HG02759 (cell line): Measurements from ENCODE around the gene DOCK2.

ENCODE experiments used
- ATAC-seq: cut with Tn5 transposase; IDR thresholded peaks from one replicate; pipeline ENCODE4 v1.9.1; 2021; ENCODE audit warnings: mild to moderate bottlenecking, moderate library complexity; ENCODE audit not compliant: unreplicated experiment

The DOCK2 gene

DNA sequence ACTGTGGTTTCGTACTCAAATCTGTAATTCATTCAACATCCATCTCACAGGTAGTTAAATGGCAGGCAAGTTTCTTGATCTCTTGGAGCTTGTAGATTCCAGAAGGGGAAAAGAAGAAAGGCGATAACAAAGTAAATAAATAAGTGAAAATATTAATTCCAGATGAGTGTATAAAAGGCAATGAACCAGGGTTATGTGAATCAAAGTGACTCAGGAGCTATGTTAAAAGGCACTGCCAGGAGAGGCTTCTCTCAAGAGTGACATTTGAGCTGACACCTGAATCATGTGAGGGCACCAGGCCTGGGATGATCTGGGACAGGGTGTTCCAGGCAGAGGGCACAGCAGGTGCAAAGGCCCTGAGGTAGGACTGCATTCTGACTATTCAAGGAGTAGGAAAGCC is 45.0 kb downstream of the DOCK2 start:
- ATAC-seq, result no peak

DNA sequence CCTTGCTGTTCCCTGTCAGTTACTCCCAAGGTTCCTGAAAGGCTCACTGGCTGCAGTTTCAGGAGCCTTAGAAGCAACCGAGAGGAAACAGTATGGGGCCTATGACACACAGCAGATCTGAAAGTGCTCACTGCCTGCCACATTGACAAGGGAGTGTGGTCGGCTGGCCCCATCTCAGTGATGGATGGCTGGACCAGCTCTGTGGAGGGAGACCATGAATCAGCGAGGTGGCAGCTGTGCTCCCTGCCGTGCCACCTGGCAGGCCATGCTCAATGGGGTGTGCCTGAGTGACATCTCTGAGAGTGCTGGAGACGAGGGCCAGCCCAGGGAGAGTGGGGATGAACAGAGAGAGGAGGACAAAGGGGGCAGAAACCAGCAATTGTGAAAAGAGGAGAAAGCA is 49.1 kb downstream of the DOCK2 start:
- ATAC-seq, result peak; percentile 96

DNA sequence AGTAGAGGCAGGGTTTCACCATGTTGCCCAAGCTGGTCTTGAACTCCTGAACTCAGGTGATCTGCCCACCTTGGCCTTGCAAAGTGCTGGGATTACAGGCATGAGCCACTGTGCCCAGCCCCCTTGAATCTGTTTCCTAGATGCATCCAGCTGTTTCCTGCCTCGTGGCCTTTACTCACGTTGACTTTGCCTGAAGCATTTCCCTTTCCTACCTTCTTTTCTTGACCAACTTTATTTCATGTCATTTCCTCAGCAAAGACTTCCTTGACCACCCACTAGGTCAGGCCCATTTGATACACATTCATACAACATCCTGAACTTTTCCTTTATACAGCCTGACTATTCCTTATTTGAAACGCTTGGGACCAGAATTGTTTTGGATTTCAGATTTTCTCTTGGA is 51.0 kb downstream of the DOCK2 start:
- ATAC-seq, result no peak

DNA sequence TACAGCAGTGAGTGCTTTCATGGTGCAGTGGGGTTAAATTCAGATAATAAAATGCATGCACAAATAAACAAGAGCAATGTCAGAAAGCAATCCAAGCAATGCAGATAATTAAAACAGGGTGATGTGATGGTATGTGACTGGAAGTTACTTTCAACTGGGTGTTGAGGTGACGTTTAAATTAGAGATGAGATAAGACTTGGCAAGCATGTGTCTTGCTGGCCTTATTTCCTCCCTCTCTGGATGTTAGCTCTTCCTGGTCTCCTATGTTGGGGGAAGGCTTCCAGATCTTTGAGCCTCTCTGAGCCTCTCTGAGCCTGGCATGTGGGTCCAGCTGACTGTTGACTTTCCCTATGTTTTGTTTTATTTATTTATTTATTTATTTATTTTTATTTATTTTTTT is 54.4 kb downstream of the DOCK2 start:
- no peak for ATAC-seq

DNA sequence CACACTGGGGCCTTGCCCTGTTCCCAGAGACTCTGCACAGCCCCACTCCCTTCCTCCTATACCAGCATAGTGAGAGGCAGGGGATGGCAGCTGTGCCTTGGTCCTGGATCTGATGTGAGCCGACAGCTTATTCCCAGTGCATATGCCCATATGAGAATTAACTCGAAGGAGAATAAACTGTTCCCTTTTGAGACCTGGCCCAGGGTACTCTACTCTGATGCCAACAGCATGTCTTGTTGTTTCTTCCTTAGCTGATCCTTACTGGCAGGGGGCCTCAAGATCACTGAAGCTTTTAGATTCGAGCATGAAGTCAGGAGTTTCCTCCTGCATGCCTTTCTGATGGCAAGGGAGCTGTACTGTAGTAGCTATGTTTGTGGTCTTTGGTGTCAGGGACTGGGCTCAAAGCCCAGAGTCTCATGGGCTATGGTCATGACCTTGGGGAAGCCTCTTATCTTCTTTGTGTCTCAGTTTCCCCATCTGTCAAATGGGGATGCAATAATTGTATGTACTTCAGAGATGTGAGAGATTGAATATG is 57.1 kb downstream of the DOCK2 start:
- no peak for ATAC-seq

DNA sequence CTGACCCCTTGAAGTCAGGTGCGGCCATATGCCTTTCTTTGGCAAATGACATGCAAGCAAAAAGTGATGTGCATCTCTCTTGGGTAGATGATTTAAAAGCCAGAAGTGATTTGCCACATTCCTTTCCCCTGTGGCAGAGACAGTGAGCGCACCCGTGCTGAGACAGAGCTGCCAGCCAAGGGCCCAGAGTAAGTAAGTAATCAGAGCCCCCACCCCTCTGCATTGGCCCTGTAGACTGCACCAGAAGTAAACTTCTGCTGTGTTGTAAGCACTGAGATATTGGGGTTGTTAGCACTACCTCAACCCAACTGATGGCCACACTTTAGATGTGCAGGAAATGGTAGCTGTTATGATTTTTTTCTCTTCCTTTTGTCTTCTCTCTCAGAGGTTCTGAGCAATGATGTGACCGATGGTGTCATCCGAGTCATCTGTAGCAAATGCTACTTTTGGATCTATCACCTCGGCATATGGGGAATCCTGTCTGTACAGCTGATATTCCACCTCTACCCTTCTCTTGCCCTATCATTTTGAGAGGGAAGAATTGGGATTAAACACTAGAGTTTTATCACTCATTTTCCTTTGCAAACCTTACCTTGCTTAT is 58.0 kb downstream of the DOCK2 start:
- ATAC-seq, result no peak

DNA sequence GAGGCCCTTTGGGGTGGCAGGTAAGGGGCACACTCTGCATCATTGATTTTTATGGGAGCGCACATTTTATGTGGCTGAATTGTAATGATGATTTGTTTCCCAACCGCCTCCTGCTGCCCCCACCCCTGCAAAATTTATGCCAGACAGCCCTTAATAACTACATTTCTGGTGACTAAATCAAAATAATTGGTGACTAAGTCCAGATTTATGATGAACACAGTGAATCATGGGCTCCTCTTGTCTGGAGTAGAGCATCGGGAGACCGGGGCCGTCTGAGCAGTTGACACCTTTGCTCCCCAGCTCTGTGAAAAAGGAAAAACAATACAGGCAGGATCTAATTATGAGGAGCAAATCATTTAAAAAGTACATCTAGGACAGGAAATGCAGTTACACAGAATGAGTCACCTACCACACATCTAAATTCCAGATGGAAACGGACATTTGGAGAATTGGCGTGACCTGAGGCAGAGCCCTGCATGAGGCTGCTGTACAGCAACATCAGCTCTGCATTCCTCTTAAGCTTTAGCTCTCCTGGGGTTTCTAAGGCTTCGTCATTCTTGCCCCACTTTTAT is 58.9 kb downstream of the DOCK2 start:
- no peak for ATAC-seq

DNA sequence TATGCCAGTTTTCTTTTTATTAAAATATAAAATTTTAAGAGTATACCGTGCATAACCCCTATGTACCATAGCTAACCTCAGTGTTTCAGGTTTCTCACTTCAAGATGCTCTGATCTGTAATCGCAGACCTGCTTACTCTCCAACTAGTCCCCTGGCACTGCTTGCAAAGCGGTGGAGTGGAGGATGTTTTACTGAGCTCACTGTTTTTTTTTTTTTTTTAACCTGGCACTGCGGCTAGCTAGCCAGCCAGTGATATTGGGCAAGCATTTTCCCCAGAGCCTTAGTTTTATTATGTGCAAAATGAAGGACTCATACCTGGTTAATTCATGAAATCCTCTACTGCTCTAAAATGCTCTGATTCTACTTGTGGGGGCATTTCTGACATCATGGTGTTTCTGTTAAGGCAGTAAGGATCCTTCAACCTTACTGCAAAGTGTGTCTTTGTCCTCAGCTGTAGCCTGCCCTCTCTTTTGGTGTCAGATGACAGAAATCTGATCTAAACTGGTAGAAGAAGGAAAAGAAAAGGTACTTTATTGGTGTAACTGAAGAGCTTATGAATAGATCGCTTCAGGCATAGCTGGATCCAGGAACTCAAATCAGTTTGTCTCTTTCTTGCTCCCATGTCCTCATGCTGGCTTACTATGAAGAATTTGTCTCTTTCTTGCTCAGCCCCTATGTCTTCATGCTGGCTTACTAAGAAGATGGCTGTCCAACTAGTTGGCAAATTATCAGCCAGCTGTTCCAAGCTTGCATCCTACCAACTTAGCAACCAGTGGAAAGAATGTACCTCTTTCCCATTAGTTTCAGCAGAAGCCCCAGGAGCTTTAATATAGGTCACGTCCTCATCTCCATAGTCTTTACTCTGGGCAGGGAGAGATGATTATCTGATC is 59.8 kb downstream of the DOCK2 start:
- ATAC-seq, result no peak

DNA sequence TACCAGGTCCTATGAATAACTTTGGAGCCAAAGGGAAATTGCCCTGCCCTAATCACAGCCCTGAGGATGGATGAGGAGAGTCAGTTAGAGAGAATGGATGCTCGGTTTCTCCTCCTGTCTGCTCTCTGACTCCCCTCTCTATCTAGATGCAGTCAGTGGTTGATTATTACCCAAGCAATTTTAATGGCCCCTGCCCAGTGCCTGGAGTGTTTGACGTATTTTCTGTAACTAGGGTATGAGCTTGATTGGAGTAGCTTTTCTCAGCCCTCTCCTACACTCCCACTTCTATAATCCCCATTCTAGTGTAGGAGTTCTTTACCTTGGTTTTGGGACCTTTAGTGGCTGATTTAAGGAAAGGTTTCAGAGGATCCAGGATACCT is 60.4 kb downstream of the DOCK2 start:
- ATAC-seq, result no peak

DNA sequence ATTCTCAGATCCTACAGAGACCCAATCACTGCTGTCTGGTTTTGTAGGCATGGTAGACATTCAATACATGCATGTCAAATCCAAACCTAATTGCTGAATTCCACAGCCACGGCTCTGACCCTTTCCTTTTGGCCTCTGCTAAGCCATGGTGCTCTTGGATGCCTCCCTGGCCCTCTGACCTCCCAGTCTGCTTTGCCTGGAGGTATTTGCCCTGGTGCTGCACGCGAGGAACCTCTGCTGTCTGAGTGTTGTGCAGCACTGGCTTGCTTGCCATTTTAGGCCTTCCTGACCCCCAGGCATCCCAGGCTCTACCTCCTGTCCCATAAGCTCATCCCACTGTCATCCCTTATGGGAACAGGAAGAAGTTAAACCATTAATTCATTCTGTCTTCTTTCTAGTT is 60.9 kb downstream of the DOCK2 start:
- no peak for ATAC-seq

DNA sequence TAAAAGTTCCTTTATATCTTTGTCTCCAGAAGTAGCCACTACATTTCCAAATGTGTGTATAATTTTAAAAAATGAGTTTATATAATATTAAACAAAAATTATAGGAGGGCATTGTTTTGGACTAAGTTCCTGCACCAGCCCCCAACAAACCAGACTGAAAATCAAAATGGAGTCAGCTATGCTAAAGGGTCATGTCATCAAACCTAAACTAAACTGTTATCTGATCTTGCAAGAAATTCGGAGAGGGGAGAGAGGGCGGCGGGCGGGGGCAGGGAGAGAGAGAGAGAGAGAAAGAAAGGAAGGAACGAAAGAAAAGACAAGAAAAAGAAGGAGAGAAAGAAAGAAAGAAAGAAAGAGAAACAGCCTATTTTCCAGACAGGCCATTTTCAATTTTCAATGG is 63.5 kb downstream of the DOCK2 start:
- no peak for ATAC-seq

DNA sequence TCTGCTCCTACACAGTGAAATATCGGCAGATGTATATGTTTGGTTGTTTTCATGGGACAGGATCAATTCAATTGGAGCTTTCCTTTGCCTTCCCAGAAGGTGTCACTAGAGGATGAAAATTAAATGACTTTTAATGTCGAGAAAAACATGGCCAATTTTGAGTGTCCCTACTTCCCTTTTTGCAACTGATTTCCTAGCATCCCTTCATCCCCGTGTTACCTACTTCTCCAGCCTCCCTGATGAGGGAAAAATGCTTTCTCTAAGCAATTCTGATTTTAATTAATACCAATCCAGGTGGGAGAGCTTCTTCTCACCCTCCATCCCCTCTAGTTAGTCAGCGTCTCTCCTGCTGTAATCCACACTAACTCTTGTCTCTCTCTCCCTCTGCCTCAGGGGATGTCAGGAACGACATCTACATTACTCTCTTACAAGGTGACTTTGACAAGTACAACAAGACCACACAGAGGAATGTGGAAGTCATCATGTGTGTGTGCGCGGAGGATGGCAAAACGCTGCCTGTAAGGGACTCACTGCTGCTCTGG is 64.9 kb downstream of the DOCK2 start:
- no peak for ATAC-seq

DNA sequence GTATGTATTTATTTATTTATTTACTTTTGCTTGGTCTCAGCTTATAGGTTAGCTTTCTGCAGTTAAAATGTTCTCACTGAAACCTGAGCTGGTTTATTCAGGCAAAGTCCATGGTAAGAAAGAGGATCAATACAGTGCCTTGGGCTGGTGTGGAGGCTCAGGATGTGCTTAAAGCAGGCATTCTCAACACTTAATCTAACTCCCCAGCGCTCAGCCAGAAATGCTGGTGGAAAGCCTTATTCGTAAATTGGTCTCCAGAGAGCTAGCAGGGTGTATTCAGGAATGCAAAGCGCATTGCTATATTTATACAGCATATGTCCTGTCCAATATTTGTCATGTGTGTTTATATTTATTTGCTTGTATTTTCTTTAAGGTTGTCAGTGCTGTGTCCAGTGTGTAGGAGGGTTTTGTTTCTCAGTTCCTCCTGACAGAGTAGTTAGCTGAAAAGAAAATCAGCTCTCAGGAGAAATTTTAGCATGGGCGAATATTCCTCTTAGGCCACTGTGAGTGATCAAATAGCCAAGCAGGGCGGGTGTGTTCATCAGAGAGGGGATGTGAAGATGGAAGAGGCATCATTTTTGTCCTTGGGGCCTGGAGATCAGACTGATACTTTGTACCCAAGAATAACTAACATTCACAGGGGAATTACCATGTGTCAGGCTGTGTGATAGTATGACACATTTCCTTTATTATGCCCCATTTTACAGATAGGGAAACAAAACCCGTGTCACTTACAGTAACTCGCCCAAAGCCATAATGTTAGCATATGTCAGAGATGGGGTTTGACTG is 65.8 kb downstream of the DOCK2 start:
- peak; percentile 78 for ATAC-seq

DNA sequence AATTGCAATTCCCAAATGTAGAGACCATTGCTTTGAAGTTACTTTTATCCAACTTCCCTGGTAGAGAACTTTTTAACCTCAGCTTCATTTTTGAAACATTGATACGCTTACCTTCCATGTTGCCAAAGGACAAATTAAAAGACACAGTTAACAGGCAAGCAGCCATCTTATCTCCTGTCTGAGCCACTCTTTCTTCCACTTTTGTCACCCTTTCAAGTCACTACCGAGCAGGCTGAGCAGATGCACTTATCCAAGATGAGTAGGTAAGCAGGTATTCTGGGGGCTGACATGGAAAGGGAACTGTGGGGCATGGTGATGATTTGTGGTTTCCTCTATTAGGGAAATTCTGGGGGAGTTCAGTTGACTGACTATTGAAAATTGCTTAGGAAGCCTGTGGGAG is 66.7 kb downstream of the DOCK2 start:
- ATAC-seq, result no peak

DNA sequence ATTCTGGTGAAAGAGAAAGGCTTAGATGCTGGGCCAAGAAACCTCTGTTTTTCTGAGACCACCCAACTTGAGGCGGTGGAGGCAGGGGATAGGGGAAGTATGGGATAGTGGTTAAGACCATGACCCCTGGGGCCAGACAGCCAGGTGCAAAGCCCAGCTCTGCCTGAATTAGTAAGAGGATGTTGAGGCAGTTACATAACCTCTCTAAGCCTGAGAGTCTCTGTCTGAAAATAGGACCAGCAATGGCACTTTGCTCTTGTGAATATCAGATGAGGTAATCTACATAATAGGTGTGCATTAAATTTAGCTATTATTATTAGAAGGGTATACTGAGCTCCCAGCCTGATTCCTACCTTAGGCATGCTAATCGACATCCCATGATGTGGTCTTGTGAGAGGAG is 68.2 kb downstream of the DOCK2 start:
- peak; percentile 19 for ATAC-seq

DNA sequence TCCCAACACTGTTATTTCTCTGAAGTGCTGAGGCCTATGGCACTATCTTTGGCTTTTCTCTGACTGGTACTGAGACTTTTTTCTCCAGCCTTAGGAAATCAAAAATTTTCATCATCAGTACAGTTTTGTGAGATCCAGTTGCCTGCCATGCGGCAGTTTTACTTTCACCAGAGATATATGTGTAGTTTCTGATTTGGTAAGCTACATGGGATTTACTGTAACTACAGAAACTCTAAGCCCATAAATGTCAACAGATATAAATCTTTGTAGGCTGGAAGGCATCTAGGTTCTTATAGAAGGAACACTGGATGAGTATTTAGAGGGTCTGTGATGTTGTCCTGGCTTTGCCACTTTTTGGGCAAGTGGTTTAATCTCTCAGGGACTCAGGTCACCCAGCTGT is 69.0 kb downstream of the DOCK2 start:
- ATAC-seq, result no peak

DNA sequence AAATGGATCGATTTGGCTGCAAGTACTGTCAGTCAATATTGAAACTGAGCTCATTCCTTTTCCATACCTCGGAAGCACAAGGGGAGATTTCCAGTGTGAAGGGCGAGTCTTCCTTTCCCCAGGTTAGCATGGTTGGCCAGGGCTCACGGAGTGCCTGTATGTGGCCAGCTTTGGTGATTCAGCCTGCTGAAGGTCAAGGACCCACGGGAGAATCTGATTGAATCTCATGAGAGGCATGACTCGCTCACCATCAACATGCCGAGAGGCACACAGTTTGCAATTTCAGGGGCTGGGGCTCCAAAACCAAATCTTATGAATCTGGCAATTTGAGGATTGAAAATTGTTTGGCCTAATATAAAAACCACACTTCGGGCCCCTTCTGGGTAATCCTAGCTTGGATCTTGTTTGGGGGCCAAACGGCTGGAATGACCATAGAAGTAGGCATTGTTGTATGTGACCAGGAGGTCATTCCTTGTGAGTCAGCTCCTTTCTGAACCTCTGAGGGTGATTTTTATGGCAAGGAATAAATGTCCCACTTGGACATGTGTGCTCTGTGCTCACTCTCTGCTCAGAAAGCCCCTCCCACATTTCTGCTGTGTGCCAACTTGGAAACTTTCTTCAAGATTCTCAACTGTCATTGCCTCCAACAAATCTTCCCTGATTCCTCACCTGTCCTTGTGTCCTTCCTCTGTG is 69.8 kb downstream of the DOCK2 start:
- ATAC-seq, result no peak

DNA sequence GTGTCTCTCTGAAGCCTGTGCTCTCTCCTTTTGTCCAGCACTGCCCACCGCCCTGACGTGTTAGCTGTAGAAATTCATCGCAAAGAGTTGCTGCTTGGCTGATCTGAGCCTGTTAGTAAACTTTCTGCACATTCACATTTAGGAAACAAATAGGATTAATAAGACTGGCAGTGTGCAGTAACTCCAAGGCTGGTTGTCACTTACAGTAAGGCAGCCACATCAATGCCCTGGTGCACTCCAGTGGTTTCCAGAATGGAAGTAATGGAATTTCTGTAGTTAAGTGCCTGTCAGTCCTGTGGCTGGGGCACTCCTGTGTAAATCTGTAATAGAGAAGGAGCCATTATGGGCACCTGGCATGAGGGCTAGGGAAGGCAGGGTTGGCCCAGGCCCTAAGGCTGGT is 70.6 kb downstream of the DOCK2 start:
- no peak for ATAC-seq

DNA sequence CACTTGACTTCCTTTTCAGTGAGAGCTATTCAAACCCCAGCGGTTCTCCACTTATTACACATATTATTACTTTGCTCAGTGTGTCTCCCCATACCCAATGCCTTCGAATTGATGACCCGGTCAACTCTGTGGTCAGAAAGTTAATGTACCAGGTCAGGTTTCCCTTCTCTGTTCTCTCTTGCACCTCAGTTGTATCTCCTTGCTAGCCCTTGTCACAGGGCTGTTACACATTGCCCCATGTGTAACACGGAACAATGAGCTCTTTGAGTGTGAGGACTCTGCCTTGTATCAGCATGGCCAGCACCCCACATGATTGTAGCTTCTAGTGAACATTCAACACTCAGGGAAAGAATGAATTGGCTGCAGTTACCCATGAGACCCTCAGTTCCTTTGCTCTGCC is 73.6 kb downstream of the DOCK2 start:
- ATAC-seq, result no peak

DNA sequence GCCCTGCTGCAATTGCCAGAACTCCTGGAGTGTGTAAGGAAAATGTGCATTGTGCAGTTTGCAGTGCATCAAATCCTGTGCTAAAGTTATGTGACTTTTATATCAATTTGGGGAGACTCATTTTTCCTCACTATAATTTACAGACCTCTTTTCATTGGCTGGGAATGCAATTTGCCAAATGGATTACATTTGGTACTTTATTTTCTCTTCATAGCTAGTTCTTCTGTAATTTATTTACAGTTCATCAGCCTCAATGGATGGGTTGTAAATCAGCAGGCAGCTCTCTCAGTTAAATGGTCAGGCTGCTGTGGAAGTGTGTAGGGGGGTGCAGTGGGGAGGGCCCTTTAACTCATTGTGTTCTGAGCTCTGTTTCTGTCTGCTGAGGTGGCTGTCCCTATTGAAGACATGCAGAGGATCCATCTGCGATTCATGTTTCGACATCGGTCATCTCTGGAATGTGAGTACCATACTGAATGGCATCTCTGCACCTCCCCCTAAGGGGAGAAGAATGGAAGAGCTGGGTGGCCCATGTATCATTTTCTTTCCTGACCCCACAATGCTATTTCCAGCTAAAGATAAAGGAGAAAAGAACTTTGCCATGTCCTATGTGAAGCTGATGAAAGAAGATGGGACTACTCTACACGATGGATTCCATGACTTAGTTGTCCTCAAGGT is 74.6 kb downstream of the DOCK2 start:
- ATAC-seq, result no peak
